Mammary epithelial cell (primary cell): ENCODE results near the gene TH.

ENCODE experiments used
- CTCF ChIP-seq, 2 donors: IDR thresholded peaks in 1 of 2; conservative IDR thresholded peaks in 1 of 2; 2 replicates each; pipeline ENCODE4 v1.5.1; 2011 to 2012; ENCODE audit warnings: inconsistent platforms in 2 of 2, low read length in 2 of 2, mild to moderate bottlenecking in 2 of 2, control low read depth in 1 of 2, low read depth in 1 of 2; ENCODE audit not compliant: insufficient read depth in 1 of 2; ENCODE audit errors: extremely low read depth in 1 of 2
- EZH2 ChIP-seq: IDR thresholded peaks from 2 replicates; pipeline ENCODE4 v1.6.1; 2012; ENCODE audit warnings: low read length, inconsistent platforms, borderline replicate concordance

GRCh38 chr11:2135018-2135569, 36.5 kb downstream of the TH start:
- TF ChIP-seq CTCF (conservative IDR thresholded peaks at IDR 0.05 in 1 of 2, IDR thresholded peaks at IDR 0.05 in 1 of 2; ENCODE audit: extremely low read depth in 1 of 2, insufficient read depth in 1 of 2, low read depth in 1 of 2, low read length in 2 of 2) (no peak), EZH2 (no peak)
